H9 (cell line): ENCODE data around the gene ABHD5. TPM values are rescaled to one million over a fixed set of nuclear protein-coding genes. Genes with fewer than 3 reads are reported as not detected.

Source experiments
- DNase-seq: peaks from one replicate; pipeline ENCODE4 v3.0.0-alpha.2; 2017
- H2AFZ ChIP-seq: one replicate; pipeline ENCODE4 v1.6.1; 2013; ENCODE audit warnings: mild to moderate bottlenecking, low read length, control low read depth, moderate library complexity
- H2AK5ac ChIP-seq: 2 replicates; pipeline ENCODE4 v1.6.1; 2013; ENCODE audit warnings: low read length, control low read depth, mixed read lengths; ENCODE audit not compliant: insufficient read length
- H2BK120ac ChIP-seq: one replicate; pipeline ENCODE4 v1.6.1; 2013; ENCODE audit warnings: low read depth, mild to moderate bottlenecking, low read length, control low read depth, inconsistent platforms; ENCODE audit not compliant: poor library complexity, severe bottlenecking
- H2BK12ac ChIP-seq: 2 replicates; pipeline ENCODE4 v1.6.1; 2013; ENCODE audit warnings: low read length, control low read depth, mixed read lengths, low read depth; ENCODE audit not compliant: insufficient read length
- H2BK15ac ChIP-seq: 2 replicates; pipeline ENCODE4 v1.6.1; 2013; ENCODE audit warnings: low read depth, low read length, control low read depth
- H2BK20ac ChIP-seq: one replicate; pipeline ENCODE4 v1.6.1; 2013; ENCODE audit warnings: low read depth, mild to moderate bottlenecking, low read length, control low read depth, inconsistent platforms; ENCODE audit not compliant: poor library complexity, severe bottlenecking
- H2BK5ac ChIP-seq: 2 replicates; pipeline ENCODE4 v1.6.1; 2013; ENCODE audit warnings: low read length, control low read depth, mixed read lengths; ENCODE audit not compliant: insufficient read length
- H3K14ac ChIP-seq: 2 replicates; pipeline ENCODE4 v1.6.1; 2013; ENCODE audit warnings: low read length, control low read depth; ENCODE audit not compliant: insufficient read depth
- H3K18ac ChIP-seq: 2 replicates; pipeline ENCODE4 v1.6.1; 2013; ENCODE audit warnings: low read depth, mild to moderate bottlenecking, mixed read lengths, low read length, control low read depth; ENCODE audit not compliant: insufficient read length
- H3K23ac ChIP-seq: 2 replicates; pipeline ENCODE4 v1.6.1; 2013; ENCODE audit warnings: low read length, control low read depth, mixed read lengths, low read depth; ENCODE audit not compliant: insufficient read length
- H3K23me2 ChIP-seq: 2 replicates; pipeline ENCODE4 v1.6.1; 2013; ENCODE audit warnings: low read depth, mild to moderate bottlenecking, mixed read lengths, low read length, control low read depth; ENCODE audit not compliant: insufficient read length, poor library complexity, severe bottlenecking
- H3K27ac ChIP-seq: 2 replicates; pipeline ENCODE4 v1.5.1; 2013; ENCODE audit warnings: low read length, control low read depth, mixed read lengths, low read depth; ENCODE audit not compliant: insufficient read length
- H3K27me3 ChIP-seq: 2 replicates; pipeline ENCODE4 v1.6.1; 2013; ENCODE audit warnings: low read length, control low read depth, inconsistent platforms; ENCODE audit not compliant: insufficient read depth
- H3K4ac ChIP-seq: 2 replicates; pipeline ENCODE4 v1.6.1; 2013; ENCODE audit warnings: low read depth, mild to moderate bottlenecking, control low read depth, inconsistent platforms, low read length, moderate library complexity
- H3K4me1 ChIP-seq: 2 replicates; pipeline ENCODE4 v1.6.1; 2013; ENCODE audit warnings: low read length, control low read depth, inconsistent platforms; ENCODE audit not compliant: insufficient read depth
- H3K4me2 ChIP-seq: 2 replicates; pipeline ENCODE4 v1.6.1; 2013; ENCODE audit warnings: low read length, control low read depth, mixed read lengths; ENCODE audit not compliant: insufficient read length, insufficient read depth
- H3K56ac ChIP-seq: 2 replicates; pipeline ENCODE4 v1.6.1; 2013; ENCODE audit warnings: low read depth, mild to moderate bottlenecking, mixed read lengths, low read length, control low read depth; ENCODE audit not compliant: insufficient read length
- H3K79me1 ChIP-seq: 2 replicates; pipeline ENCODE4 v1.6.1; 2013; ENCODE audit warnings: low read depth, mild to moderate bottlenecking, moderate library complexity, low read length, control low read depth, inconsistent platforms; ENCODE audit not compliant: insufficient read depth, poor library complexity, severe bottlenecking
- H3K79me2 ChIP-seq: 2 replicates; pipeline ENCODE4 v1.6.1; 2013; ENCODE audit warnings: low read length, control low read depth, inconsistent platforms; ENCODE audit not compliant: insufficient read depth
- H3K9ac ChIP-seq: 2 replicates; pipeline ENCODE4 v1.6.1; 2013; ENCODE audit warnings: low read length, control low read depth, mixed read lengths; ENCODE audit not compliant: insufficient read length; ENCODE audit errors: extremely low read depth
- H3K9me3 ChIP-seq: one replicate; pipeline ENCODE4 v1.6.1; 2013; ENCODE audit warnings: low read depth, low read length, inconsistent platforms; ENCODE audit not compliant: control insufficient read depth
- H3T11ph ChIP-seq: one replicate; pipeline ENCODE4 v1.6.1; 2013; ENCODE audit warnings: mild to moderate bottlenecking, low read length, control low read depth, inconsistent platforms
- H4K20me1 ChIP-seq: one replicate; pipeline ENCODE4 v1.6.1; 2013; ENCODE audit not compliant: control insufficient read depth, insufficient read length, insufficient read depth
- H4K5ac ChIP-seq: 2 replicates; pipeline ENCODE4 v1.6.1; 2013; ENCODE audit warnings: low read depth, mild to moderate bottlenecking, mixed read lengths, low read length, control low read depth; ENCODE audit not compliant: insufficient read length
- H4K8ac ChIP-seq: replicated peaks from 2 replicates; pipeline ENCODE4 v1.6.1; 2013; ENCODE audit warnings: low read length, control low read depth, mixed read lengths, low read depth; ENCODE audit not compliant: insufficient read length
- H4K91ac ChIP-seq: 2 replicates; pipeline ENCODE4 v1.6.1; 2013; ENCODE audit warnings: low read depth, mild to moderate bottlenecking, moderate library complexity, mixed read lengths, low read length, control low read depth; ENCODE audit not compliant: insufficient read length
- H3K27ac Mint-ChIP-seq, 3 experiments: 2 replicates in 2 of 3; 3 replicates in 1 of 3; pipeline ENCODE4 v1.8.0; 2020 to 2021; ENCODE audit warnings: mixed read lengths in 3 of 3, mild to moderate bottlenecking in 1 of 3, moderate library complexity in 1 of 3
- H3K27me3 Mint-ChIP-seq: 2 replicates; pipeline ENCODE4 v1.8.0; 2021; ENCODE audit warnings: low read depth, mild to moderate bottlenecking, moderate library complexity, mixed read lengths
- H3K36me3 Mint-ChIP-seq, 3 experiments: 2 replicates in 2 of 3; 3 replicates in 1 of 3; pipeline ENCODE4 v1.8.0; 2020 to 2021; ENCODE audit warnings: low read depth in 3 of 3, mixed read lengths in 3 of 3; ENCODE audit not compliant: insufficient read depth in 1 of 3
- H3K4me1 Mint-ChIP-seq, 2 experiments: 2 replicates each; pipeline ENCODE4 v1.8.0; 2020; ENCODE audit warnings: mixed read lengths in 2 of 2
- H3K4me3 Mint-ChIP-seq, 2 experiments: 2 replicates in 1 of 2; 3 replicates in 1 of 2; pipeline ENCODE4 v1.8.0; 2020 to 2021; ENCODE audit warnings: mild to moderate bottlenecking in 2 of 2, mixed read lengths in 2 of 2, moderate library complexity in 1 of 2
- H3K9me3 Mint-ChIP-seq, 2 experiments: 2 replicates in 1 of 2; 3 replicates in 1 of 2; pipeline ENCODE4 v1.8.0; 2020; ENCODE audit warnings: mild to moderate bottlenecking in 2 of 2, mixed read lengths in 2 of 2, moderate library complexity in 1 of 2
- CTCF ChIP-seq: fragments of 200-600 bp; sonication (generic); conservative IDR thresholded peaks from 3 replicates; pipeline ENCODE4 v1.8.0; 2021; ENCODE audit warnings: antibody characterized with exemption, mild to moderate bottlenecking
- WGBS: extraction: QIAGEN DNeasy Blood & Tissue Kit; methylation state at CpG from one replicate; pipeline ENCODE4 v1.1.7; 2013; ENCODE audit warnings: missing lambda C conversion rate, low lambda C conversion rate, mixed read lengths; ENCODE audit not compliant: insufficient read length; ENCODE audit errors: extremely low coverage; 5-methylcytosine and 5-hydroxymethylcytosine counted together
- total RNA-seq: library from RNA; stranded (reverse); gene quantifications from 2 replicates; pipeline ENCODE4 v1.2.1, GENCODE V29; 2021

ABHD5 gene
- total RNA-seq, 1 experiment from 2014 or later = 13.1 TPM

GRCh38 chr3:43706342-43706741 lies 15.6 kb downstream of the ABHD5 start:
- H3K79me1 ChIP-seq = no peaks in the 10 kb centered on the region
- H2AFZ ChIP-seq = no peak overlapping the region
- no peaks in the 10 kb centered on the region for H3K79me2 ChIP-seq
- no peak overlapping the region for H2AK5ac ChIP-seq
- no peak overlapping the region for H3K56ac ChIP-seq
- no peak overlapping the region for H3K27ac ChIP-seq
- no peak overlapping the region for H3K23ac ChIP-seq
- no peak for DNase-seq
- H4K91ac ChIP-seq = no peak overlapping the region
- no peaks in the 10 kb centered on the region for H3K27me3 Mint-ChIP-seq
- H4K8ac ChIP-seq = no peak overlapping the region
- no peak for TF ChIP-seq CTCF
- no peaks in the 10 kb centered on the region for H3K27me3 ChIP-seq
- H2BK120ac ChIP-seq = no peak overlapping the region
- no peaks in the 10 kb centered on the region for H3K23me2 ChIP-seq
- no peak overlapping the region for H2BK20ac ChIP-seq
- no peaks in the 10 kb centered on the region for H3K4me1 ChIP-seq
- H3K14ac ChIP-seq = no peak overlapping the region
- H3K4me3 Mint-ChIP-seq = no peak overlapping the region
- no peaks in the 10 kb centered on the region for H3K9me3 Mint-ChIP-seq
- no peak overlapping the region for H3K9ac ChIP-seq
- H3T11ph ChIP-seq = no peak overlapping the region
- H3K18ac ChIP-seq = no peak overlapping the region
- no peaks in the 10 kb centered on the region for H3K4me1 Mint-ChIP-seq
- no peak overlapping the region for H2BK12ac ChIP-seq
- H4K20me1 ChIP-seq = no peaks in the 10 kb centered on the region
- no peak overlapping the region for H3K27ac Mint-ChIP-seq
- H3K4ac ChIP-seq = no peak overlapping the region
- H2BK15ac ChIP-seq = no peak overlapping the region
- no peaks in the 10 kb centered on the region; a peak in 1 of 7 replicates for H3K36me3 Mint-ChIP-seq
- H2BK5ac ChIP-seq = no peak overlapping the region
- H4K5ac ChIP-seq = no peak overlapping the region
- no peak overlapping the region for H3K4me2 ChIP-seq
- WGBS = no CpG with 5 or more reads among the region's 7 CpGs
- no peaks in the 10 kb centered on the region for H3K9me3 ChIP-seq
